NCI-H524 (cell line): ENCODE data around the gene SBK3.
"Not testable (repeated sequence)": the region's sequence is repeated elsewhere in the genome, so short reads cannot be mapped to it uniquely, and the experiment has no call there.

Experiments
- DNase-seq, 2 experiments: peaks; one replicate each; lab custom pipeline; 2025; lab: John Stamatoyannopoulos, UW

Gene SBK3

DNA sequence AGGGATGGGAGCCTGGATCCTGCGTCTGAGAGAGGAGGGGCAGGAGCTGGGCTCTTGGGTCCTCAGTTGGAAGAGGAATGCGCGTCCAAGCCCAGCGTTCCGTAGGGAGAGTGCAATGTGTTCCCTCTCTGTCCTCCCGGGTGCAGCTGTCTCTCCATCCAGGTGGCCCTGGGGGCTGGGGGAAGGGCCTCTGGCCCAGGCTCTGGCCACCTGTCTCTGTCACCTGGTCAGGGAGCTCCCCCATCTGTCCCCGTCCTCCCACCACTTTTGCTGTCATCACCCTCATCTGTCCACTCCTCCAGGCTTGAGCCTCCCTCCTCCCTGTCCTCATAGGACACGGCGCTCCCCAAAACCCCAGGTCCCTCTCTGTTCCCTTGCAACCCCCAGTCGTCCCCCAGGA, 4.7 kb downstream of the SBK3 start:
- DNase-seq: peak in 1 of 2 experiments; percentile 50

DNA sequence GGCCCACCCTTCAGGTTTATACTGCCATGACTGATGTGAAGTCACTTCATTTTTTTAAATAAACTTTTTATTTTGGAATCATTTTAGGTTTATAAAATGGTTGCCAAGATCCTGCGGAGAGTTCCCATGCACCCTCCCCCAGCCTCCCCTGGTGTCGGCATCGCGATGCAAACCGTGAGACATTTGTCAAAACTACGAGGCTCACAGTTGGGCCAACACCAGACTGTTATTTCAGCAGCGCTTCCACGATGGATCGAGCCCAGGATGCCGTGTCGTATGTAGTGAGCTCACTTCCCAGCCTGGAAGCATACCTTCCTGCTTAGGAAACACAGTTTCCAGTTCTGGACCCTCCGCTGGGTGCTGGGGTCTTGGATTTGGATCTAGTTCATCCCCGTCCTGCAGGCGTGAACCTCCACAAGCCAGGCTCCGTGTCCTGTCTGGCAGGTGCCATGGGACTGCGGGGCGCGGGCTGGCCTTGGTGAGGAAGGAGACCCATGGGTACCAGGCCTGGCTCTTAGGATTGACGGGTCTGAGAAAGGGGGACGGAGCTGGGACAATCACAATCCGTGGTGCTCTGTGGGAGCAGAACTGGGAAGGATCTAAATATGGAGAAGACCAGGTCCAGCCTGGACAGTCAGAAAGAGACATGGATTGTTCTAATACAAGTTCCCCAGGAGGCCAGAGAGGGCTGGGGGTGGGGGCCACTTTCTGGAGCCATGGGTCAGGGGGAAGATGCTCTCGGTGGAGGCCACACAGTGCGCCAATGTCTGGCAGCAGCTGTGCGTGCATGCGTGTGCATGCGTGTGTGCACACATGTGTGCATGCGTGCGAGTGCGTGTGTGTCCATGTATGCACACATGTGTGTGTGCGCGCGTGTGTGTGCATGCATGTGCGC, 6.0 kb downstream of the SBK3 start:
- no peak for DNase-seq

DNA sequence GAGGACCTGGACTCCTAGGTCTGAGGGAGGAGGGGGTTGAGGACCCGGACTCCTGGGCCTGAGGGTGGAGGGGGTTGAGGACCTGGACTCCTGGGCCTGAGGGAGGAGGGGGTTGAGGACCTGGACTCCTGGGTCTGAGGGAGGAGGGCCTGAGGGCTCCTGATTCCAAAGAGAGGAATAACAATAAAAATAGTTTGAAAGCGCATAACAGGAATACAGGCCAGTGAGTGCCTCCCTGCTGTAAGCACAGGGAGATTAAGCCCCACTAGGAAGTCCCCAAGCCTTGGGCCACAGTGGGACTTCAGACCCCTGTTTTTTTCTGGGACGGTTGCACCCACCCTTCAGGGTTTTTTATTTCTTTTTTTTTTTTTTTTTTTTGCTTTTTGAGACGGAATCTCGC, 7.2 kb downstream of the SBK3 start:
- DNase-seq: no peak

DNA sequence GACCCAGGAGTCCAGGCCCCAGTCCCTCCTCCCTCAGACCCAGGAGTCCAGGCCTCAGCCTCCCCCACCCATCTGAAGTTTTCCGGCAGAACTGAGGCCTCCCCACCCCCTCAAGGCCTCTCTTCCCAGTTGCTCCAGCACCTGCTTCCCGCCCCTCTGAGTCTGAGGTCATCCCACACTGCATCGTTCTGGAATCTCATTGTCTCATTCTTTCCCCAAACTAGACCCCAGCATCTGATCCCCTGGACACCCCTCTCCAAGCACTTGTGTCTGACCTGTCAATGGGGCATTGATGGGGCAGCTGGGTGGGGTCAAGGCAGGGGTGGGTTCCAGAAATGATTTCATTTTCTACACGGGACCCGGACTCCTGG, 7.6 kb downstream of the SBK3 start:
- no peak for DNase-seq

DNA sequence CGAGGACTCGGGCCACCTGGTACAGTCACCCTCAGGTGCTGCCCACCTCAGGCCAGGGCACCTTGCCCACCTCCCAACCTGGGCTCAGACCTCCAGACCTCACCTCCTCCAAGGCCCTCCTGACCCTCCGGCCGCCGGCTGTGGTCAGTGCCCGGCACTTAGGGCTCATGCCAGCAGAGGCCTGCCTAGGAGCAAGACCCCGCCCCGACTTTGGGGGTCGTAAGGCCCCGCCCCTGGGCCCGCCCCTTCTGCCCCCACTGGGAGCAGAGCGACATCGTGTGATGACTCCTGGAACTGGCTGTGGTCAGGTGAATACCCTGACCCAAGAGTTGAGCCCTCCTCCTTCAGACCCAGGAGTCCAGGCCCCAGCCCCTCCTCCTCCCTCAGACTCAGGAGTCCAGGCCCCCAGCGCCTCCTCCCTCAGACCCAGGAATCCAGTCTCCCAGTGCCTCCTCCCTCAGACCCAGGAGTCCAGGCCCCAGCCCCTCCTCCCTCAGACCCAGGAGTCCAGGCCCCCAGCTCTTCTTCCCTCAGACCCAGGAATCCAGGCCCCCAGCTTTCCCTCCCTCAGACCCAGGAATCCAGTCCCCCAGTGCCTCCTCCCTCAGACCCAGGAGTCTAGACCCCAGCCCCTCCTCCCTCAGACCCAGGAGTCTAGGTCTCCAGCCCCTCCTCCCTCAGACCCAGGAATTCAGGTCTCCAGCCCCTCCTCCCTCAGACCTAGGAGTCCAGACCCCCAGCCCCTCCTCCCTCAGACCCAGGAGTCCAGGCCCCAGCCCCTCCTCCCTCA, 8.2 kb downstream of the SBK3 start, which contains the start of gene SBK2:
Gene SBK2, minus strand, starts transcription at position 183 of the 790 bp plus-strand sequence. CDS start 839 bp downstream, outside the sequence.
- peak in 1 of 2 experiments; percentile 33 for DNase-seq

DNA sequence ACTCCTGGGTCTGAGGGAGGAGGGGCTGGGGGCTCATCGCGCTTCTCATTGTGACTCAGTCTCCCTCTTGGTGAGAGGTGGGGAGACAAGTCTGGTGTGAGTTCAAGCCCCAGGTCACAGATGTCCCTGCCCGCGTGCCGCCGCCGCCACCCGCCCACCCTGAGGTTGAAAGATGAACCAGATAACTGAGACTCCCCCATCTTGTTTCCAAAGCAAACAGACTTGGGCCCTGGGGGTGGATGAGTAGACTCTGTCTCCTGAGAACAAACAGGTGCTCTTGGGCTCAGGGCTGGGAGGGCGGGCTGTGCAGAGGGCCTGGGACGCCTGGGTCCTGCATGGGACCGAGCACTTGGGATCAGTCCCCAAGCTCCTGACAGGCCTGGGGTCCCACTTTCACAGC, 9.0 kb downstream of the SBK3 start:
- no peak for DNase-seq

DNA sequence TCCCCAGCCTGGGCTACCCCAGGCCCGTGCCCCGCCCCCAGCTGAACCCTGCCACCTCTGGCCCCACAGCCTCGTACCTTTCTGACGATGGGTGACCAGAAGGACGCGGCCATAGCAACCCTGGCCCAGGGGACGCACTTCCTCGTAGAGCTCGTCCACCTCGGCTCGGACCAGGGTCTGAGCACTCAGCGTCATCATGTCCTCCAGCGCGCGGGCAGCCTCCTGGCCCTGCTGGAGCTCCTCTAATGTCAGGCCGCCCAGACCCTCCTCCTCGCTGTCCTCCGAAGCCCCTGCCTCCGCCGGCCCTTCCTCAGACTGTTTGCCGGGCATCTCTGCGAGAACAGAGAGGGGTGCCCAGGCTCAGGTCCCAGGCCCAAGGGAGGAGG, 9.4 kb downstream of the SBK3 start:
- no peak for DNase-seq

DNA sequence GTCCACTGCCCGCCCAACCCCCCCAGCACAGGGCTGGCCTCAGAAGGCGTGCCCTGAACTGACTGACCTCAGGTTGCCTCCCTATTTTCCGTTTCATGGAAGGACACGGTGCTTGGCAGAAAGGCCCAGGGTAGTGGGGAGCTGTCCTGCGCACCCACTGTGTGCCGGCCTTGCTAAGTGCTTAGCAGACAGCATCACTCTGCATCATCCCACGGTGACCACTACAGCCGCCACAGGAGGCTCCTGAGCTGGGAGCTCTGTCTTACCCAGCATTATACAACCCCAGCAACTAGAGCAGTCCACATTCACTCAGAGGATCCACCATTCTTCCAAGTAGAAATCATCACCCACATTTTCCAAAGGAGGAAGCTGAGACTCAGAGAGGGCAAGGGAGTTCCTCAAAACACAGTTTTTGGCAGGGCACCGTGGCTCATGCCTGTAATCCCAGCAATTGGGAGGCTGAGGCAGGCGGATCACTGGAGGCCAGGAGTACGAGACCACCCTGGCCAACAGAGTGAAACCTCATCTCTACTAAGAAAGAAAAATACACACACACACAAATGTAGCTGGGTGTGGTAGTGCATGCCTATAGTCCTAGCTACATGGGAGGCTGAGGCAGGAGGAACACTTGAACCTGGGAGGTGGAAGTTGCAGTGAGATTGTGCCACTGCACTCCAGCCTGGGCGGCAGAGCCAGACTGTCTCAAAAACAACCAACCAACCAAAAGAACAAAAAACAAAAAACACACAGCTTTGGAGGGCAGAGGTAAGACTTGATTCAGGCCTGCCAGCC, 10.0 kb downstream of the SBK3 start:
- no peak for DNase-seq

DNA sequence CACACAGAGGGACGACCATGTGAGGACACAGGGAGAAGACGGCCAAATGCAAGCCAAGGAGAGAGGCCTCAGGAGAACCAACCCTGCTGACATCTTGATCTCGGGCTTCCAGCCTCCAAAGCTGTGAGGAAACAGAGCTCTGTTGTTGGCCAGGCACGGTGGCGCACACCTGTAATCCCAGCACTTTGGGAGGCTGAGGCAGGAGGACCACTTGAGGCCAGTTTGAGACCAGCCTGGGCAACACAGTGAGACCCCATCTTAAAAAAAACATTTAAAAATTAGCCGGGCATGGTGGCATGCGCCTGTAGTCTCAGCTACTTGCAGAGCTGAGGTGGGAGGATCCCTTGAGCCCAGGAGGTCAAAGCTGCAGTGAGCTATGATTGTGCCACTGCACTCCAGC, 11.1 kb downstream of the SBK3 start:
- DNase-seq: not testable (repeated sequence)

DNA sequence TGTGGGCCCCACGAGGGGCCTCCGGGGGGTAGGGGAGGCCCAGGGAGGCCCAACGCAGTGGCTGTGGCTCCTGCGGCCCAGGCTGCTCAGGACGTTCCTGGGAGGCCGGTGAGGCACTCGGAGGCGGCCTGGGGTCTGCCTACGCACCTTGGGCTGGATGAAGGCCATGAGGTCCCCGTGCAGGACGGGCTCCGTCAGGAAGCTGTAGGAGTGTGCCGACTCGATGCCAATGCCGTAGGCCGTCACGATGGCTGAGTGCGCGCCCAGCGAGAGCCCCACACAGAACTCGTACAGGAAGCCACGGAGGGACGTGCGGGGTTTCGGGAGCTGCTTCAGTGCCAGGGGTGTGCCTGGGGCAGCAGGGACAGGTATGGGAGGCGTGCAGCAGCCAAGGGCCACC, 14.3 kb downstream of the SBK3 start:
- no peak for DNase-seq

DNA sequence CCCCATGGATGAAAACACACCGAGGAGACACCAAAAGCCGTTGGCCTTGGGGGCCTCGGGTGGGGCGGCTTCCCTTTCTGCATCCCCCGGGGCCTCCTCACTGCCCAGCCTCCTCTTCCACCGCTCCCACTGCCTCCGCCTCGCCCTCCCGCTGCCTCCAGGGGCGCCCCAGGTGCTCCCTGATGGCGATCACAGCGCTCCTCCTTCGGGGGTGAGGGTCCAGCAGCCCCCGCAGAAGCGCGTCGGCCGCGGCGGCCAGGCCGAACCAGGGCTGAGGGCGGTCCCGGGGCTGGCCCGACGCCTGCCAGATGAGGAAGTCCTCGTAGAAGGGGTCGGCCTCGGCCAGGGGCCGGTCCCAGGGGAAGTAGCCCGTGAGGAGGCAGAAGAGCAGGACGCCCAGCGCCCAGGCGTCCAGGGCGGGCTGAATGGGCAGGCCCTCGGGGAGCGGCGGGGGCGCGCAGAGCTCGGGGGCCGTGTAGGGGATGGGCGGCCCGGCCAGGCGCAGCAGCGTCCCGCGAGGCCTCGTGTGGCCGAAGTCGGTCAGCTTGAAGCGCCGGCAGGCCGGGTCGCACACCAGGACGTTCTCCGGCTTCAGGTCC, 15.6 kb downstream of the SBK3 start:
- DNase-seq: no peak

DNA sequence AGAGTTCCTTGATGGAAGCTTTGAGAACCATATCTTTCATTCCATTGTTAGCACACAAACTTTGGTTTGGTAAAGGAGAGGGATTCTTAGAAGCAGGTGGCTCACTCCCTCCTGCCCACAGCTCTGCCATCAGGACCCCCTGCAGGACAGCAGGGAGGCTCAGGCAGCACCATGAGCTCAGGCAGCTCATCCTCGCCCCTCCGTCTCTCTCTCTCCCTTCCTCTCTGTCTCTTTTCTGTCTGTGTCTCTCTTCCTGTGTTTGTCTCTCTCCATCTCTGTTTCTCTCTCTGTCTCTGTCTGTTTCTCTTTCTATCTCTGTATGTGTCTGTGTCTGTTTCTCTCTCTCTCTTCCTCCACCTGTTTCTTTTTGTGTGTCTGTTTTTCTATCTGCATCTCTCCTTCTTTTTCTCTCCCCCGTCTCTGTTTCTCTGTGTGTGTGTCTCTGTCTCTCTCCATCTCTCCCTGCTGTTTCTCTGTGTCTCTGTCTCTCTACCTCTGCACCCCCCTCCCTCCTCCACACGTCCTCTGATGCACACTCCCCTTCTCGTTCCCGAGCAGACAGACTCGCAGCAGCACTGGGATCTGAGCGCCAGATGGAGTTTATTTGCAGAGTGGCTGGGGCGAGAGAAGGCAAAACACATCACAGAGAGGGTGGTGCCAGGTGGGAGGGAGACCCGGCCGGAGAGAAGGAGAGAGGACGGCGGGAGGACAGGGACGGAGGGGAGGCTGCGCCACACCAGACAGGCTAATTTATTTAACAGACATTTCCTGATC, 17.1 kb downstream of the SBK3 start:
- peak; percentile 95 to 96 for DNase-seq

DNA sequence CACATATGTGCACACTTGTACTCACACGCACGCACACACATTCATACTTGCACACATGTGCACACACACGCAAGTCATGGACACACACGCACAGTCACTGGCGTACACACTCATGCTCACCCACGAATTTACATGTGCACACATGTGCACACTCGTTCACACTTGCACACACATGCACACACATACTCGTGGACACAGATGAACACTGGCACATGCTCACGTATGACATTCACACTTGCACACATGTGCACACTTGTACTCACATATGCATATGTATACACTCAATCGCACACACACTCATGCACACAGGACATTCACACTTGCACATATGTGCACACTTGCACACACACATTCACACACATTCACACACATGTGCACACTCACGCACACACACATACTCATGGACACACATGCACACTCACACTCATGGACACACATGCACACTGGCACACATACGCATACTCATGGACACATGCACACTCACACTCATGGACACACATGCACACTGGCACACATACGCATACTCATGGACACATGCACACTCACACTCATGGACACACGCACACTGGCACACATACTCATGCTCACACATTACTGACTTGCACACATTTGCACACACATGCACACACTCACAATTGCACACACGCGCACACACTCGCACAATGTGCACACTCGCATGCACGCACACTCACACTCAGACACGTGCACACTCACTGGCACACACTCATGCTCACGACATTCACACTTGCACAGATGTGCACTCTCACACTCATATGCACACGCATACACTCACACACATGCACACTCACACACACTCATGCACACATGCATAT, 17.9 kb downstream of the SBK3 start:
- DNase-seq: no peak

DNA sequence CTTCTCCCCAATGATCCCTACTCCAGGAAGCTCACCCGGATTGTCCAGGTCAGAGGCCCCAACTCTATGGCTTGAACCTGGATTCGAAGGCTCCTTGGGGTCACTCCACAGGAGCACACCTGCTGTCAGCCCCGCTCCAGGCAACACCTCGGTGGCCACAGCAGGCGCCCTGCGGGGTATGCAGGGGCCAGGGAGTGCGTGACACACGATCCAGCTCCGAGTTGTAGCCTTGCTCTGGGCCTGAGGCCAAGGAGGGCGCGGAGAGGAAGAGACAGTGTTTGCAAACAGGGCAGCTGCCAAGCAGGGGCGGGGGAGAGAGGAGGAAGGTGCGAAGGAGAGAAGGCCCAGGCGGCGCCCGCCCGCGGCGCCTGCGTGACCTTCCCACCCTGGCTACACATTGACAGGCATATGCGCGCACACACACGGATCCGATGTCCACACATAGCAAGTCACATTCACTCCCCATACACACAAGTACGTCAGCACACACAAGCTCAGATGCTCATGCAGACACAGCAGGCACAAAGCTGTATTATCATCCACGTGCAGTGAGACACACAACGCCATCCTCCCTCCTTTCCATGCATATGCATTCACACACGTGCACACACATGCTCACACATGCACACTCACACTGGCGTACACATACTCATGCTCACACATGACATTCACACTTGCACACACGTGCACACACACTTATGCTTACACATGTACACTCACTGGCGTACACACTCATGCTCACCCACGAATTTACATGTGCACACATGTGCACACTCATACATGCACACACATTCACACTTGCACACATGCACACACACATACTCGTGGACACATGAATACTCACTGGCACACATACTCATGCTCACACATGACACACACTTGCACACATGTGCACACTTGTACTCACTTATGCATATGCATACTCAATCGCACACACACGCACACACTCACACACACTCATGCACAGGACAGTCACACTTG, 18.8 kb downstream of the SBK3 start:
- peak; percentile 15 to 48 for DNase-seq

DNA sequence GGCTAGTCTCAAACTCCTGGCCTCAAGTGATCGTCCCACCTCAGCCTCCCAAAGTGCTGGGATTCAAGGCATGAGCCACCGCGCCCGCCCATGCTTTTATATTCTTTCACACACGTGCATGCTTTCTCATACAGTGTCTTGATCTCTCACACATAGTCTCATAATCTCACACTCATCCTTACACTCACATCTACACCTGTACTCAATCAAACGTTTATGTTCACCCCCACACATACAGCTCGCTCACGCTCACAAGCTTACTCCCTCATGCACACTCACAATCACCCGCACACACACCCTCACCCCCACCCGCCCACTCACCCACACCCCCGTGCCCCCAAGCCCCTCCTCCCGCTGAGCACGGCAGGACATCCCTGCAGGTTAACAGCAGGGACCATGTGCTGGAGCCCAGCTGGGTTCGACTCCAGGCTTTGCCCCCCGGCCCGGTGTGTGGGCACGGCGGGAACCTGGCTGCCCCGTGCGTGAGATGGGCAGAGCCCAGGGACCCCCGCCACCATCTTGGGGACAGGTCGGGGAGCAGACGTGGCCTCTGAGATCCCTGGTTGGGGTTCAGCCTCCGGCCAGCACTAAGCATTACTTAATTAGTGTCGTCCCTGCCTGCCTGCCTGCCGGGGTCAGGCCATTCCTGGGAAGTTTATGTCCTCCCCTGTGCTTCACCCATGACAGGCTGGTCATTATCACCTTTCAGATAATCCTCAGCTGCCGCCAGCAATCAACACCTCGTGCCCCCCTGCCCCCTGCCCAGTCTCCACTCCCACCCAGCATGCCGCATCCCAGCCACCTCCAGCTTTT, 19.8 kb downstream of the SBK3 start:
- peak in 1 of 2 experiments; percentile 42 for DNase-seq

DNA sequence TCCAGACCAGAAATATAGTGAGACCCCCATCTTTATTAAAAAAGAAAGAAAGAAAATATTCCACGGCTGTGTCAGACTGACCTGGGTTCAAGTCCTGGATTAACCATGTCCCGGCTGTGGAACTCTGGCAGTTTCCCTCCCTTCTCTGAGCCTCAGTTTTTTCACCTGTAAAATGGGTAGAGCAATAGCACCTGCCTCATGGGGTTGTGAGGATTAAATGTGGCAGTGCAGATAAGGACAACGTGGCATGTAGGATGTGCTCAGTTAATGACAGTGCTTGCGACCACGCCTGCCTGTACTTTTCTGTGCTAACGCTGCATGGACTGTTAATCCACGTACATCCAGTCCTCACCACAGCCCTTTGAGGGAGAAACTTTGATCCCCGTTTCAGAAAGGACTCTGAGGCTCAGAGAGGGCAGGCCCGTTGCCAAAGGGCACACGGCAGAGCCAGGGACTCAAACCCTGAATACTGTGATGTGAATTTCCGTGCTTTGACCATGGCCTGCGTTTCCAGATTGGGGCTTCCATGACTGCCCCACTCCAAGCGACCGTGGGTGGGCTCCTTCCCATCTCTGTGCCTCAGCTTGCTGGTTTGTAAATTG, 24.6 kb downstream of the SBK3 start:
- no peak for DNase-seq

DNA sequence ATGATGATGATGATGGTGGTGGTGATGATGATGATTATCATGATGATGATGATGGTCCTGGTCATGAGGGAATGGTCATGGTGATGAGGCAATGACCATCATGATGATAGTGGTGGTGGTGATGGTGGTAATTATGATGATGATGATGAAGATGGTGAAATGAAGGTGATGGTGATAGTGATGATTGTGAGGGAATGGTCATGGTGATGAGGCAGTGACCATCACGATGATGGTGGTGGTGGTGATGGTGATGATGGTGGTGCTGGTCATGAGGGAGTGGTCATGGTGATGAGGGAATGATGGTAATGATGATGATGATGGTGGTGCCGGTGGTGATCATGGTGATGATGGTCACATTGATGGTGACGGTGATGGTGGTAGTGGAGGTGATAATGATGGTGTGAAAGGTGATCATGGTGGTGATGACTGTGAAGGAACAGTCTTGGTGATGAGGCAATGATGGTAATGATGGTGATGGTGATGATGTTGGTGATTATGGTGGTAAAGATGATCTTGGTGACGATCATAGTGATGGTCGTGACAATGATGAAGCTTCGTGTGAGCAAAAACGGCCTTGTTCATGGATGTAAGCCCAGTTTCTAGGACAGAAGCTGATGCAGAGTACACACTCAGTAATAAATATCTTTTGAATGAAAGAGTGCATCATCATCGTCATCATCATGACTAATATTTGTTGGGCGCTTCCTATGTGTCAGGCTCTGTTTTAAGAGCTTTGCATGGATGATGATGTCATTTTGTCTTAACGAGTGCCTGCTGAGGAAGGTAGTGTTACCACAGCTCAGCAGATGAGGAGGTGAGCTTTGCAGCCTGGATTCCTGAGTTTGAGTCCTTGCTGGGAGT, 25.7 kb downstream of the SBK3 start:
- DNase-seq: no peak
